Uterus (tissue), 2 donors: ENCODE measurements around the gene NT5C2.

Experiments
- CTCF ChIP-seq, 4 experiments: fragments of 200-600 bp in 2 of 4; fragments of 450-650 bp in 2 of 4; sonication (generic) in 2 of 4; IDR thresholded peaks; one replicate each; pipeline ENCODE4 v1.5.1; 2016 to 2019; ENCODE audit warnings: antibody characterized with exemption in 4 of 4, mild to moderate bottlenecking in 2 of 4, moderate library complexity in 1 of 4
- POLR2A ChIP-seq, 2 donors: fragments of 450-650 bp; IDR thresholded peaks; one replicate each; pipeline ENCODE4 v1.6.1; 2016; ENCODE audit warnings: antibody characterized with exemption in 2 of 2, mild to moderate bottlenecking in 1 of 2, moderate library complexity in 1 of 2

GRCh38 chr10:103186128-103186527, 6.9 kb downstream of the NT5C2 start:
- TF ChIP-seq CTCF (IDR thresholded peaks at IDR 0.05) (no peak), POLR2A (IDR thresholded peaks at IDR 0.05) (no peak)
